Kidney (tissue), 14 donors: Measurements from ENCODE around the gene KRTAP10-7. TPM values are rescaled to one million over a fixed set of nuclear protein-coding genes. Genes with fewer than 3 reads are reported as not detected.

Experiments used
- DNase-seq, 5 donors: peaks; one replicate each; pipeline ENCODE4 v3.0.0-alpha.2; 2013 to 2020
- FAIRE-seq: peaks from 2 replicates; lab custom pipeline; 2012; peaks lifted over from hg19 to GRCh38; lab: Jason Lieb, UNC
- H3K27ac ChIP-seq, 2 donors: one replicate each; pipeline ENCODE4 v1.7.0; 2013; ENCODE audit warnings: low read depth in 2 of 2, low read length in 2 of 2, inconsistent platforms in 1 of 2
- H3K27me3 ChIP-seq: one replicate; pipeline ENCODE4 v1.7.1; 2013; ENCODE audit warnings: low read length, inconsistent platforms; ENCODE audit not compliant: control insufficient read depth, insufficient read depth
- H3K36me3 ChIP-seq, 3 donors: one replicate each; pipeline versions ENCODE4 v1.7.0 to v1.7.1; 2013; ENCODE audit warnings: low read length in 3 of 3, control low read depth in 1 of 3, inconsistent platforms in 1 of 3; ENCODE audit not compliant: insufficient read depth in 3 of 3, control insufficient read depth in 2 of 3
- H3K4me1 ChIP-seq, 3 donors: one replicate each; pipeline versions ENCODE4 v1.7.0 to v1.7.1; 2013; ENCODE audit warnings: low read length in 3 of 3, inconsistent platforms in 1 of 3, low read depth in 1 of 3; ENCODE audit not compliant: control insufficient read depth in 2 of 3, insufficient read depth in 2 of 3
- H3K4me3 ChIP-seq, 3 donors: one replicate each; pipeline versions ENCODE4 v1.7.0 to v1.8.1; 2013; ENCODE audit warnings: low read length in 3 of 3, control low read depth in 1 of 3, inconsistent platforms in 1 of 3
- H3K9ac ChIP-seq, 3 donors: one replicate each; pipeline versions ENCODE4 v1.7.0 to v1.7.1; 2013; ENCODE audit warnings: low read length in 3 of 3, control low read depth in 1 of 3, inconsistent platforms in 1 of 3
- H3K9me3 ChIP-seq, 3 donors: one replicate each; pipeline versions ENCODE4 v1.7.0 to v1.7.1; 2013; ENCODE audit warnings: low read length in 3 of 3, control low read depth in 1 of 3, inconsistent platforms in 1 of 3; ENCODE audit not compliant: control insufficient read depth in 2 of 3, insufficient read depth in 1 of 3
- CTCF ChIP-seq: IDR thresholded peaks from 3 replicates; pipeline ENCODE4 v1.5.1; 2012; ENCODE audit warnings: mild to moderate bottlenecking, moderate library complexity, borderline replicate concordance; ENCODE audit not compliant: insufficient read depth; ENCODE audit errors: extremely low read depth
- intact Hi-C: fragments of 100-400 bp; cut with DNase I; formaldehyde crosslinking; loops from one replicate; pipeline ENCODE4 v1.11.1; 2022
- polyA plus RNA-seq: library from polyadenylated mRNA; stranded (reverse); fragments of 350-450 nt; fragmentation: Illumina TruSeq; extraction: RNeasy Lipid Tissue Mini Kit (QIAGEN cat#74804); gene quantifications from one replicate; pipeline ENCODE4 v1.2.3, GENCODE V29; 2014; ENCODE audit warnings: low read depth, low replicate concordance; ENCODE audit not compliant: insufficient read depth
- total RNA-seq: library from RNA; stranded (reverse); fragmentation: NEBNext Ultra II Directional; extraction: Animal tissue kit (Norgen Biotek cat#: 25700); gene quantifications from one replicate; pipeline ENCODE4 v1.2.1, GENCODE V29; 2021
- donor health status: control.
- donor health status: control.
- donor health status: control.
- donor health status: control.
- donor health status: control.
- donor health status: DM: yes; HTN: yes; CAD: no.
- donor health status: Normal renal cell carcinoma (clear cell type).

KRTAP10-7 gene
- total and polyA plus RNA-seq, 2 donors from 2014 or later = not detected

- DNase-seq (peak in 1 of 5 donors; percentile 13), FAIRE-seq (no peak)
- no peak for TF ChIP-seq CTCF
- Histone ChIP-seq H3K36me3 (no peaks in the 10 kb centered on the region), H3K27ac (no peak overlapping the region), H3K4me3 (no peak overlapping the region), H3K9me3 (peaks cover 0 to 1% (median 0%) of the 10 kb centered on the region in 3 donors), H3K9ac (no peak overlapping the region), H3K27me3 (no peaks in the 10 kb centered on the region), H3K4me1 (no peaks in the 10 kb centered on the region)
- intact Hi-C loops = no loop called here
Measured at GRCh38 chr21:44616591-44616926, 16.2 kb downstream of the KRTAP10-7 start.

- FAIRE-seq = no peak
- H3K9ac ChIP-seq = no peak overlapping the region
- no peaks in the 10 kb centered on the region for H3K9me3 ChIP-seq
- no peaks in the 10 kb centered on the region for H3K27me3 ChIP-seq
- no peak overlapping the region for H3K27ac ChIP-seq
- no peak for TF ChIP-seq CTCF
- H3K4me1 ChIP-seq = no peaks in the 10 kb centered on the region
- intact Hi-C loops = no loop called here
- peak in 1 of 5 donors; percentile 70 for DNase-seq
- H3K36me3 ChIP-seq = no peaks in the 10 kb centered on the region
- no peak overlapping the region for H3K4me3 ChIP-seq
Measured at GRCh38 chr21:44617071-44617501, 16.7 kb downstream of the KRTAP10-7 start.

- H3K27ac ChIP-seq = no peak overlapping the region
- peak in 1 of 5 donors; percentile 8 for DNase-seq
- no peak for FAIRE-seq
- no peaks in the 10 kb centered on the region for H3K36me3 ChIP-seq
- H3K27me3 ChIP-seq = no peaks in the 10 kb centered on the region
- H3K4me1 ChIP-seq = no peaks in the 10 kb centered on the region
- peaks cover 0 to 5% (median 0%) of the 10 kb centered on the region in 3 donors for H3K9me3 ChIP-seq
- no peak overlapping the region for H3K4me3 ChIP-seq
- intact Hi-C loops = no loop called here
- H3K9ac ChIP-seq = no peak overlapping the region
- TF ChIP-seq CTCF = peak; percentile 25
Measured at GRCh38 chr21:44618504-44618903, 18.1 kb downstream of the KRTAP10-7 start.

GRCh38 chr21:44618909-44619308 lies 18.5 kb downstream of the KRTAP10-7 start:
- Histone ChIP-seq H3K4me1 (no peaks in the 10 kb centered on the region), H3K27ac (no peak overlapping the region), H3K27me3 (no peaks in the 10 kb centered on the region), H3K36me3 (no peaks in the 10 kb centered on the region), H3K4me3 (no peak overlapping the region), H3K9me3 (peaks cover 0 to 9% (median 0%) of the 10 kb centered on the region in 3 donors), H3K9ac (no peak overlapping the region)
- FAIRE-seq (no peak), DNase-seq (no peak)
- no peak for TF ChIP-seq CTCF
- intact Hi-C loops = no loop called here
